ENCODE results near the gene CRIP1. TPM values are rescaled to one million over a fixed set of nuclear protein-coding genes. Genes with fewer than 3 reads are reported as not detected.

CRIP1 gene
- total RNA-seq, 1 experiment from 2014 or later = 6.9 TPM

DNA sequence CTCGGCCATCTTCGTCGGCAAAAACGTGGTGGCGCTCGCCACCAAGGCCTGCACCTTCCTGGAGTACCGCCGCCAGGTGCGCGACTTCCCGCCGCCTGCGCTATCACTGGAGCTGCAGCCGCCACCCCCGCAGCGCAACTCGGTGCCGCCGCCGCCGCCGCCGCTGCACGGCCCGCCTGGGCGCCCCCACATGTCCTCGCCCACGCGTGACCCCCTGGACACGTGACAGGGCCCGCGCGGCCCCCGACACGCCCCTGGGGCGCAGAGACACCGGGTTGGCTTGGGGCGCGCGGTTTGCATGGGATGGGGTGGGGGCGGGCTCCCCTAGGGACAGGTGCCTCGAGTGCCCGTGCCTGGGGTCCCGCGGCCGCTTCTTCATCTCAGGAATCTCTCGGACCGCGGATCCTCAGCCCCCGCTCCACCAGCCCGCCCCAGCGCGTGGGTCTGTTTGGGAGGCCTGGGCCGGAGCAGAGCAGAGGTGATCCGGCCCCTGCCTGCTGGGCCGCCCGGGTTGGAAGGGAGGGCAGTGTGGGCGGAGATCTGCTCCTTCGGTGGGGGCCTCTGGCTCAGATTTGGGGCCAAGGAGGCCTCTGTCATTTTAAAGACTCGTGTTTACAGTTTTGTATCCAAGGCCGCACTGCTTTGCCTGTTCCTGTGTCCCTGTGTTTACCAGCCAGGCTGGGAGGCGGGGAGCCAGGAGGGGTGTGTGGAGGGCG is 43.0 kb downstream of the CRIP1 start:
- no peaks in the 10 kb centered on the region for H4K20me1 ChIP-seq (ENCODE audit: control insufficient read depth, insufficient read depth, insufficient read length)
- H3K14ac ChIP-seq (ENCODE audit: insufficient read depth, low read length) = no peak overlapping the region
- H2AFZ ChIP-seq (ENCODE audit: low read length) = no peak overlapping the region
- Mint-ChIP-seq H3K27me3 (ENCODE audit: low read depth) (peaks cover 50% of the 10 kb centered on the region), H3K9me3 (peaks cover 0 to 35% of the 10 kb centered on the region in 2 experiments; a peak in 2 of 5 replicates), H3K36me3 (ENCODE audit: insufficient read depth in 1 of 3, low read depth in 3 of 3) (no peaks in the 10 kb centered on the region; a peak in 1 of 7 replicates), H3K4me3 (no peak overlapping the region), H3K27ac (no peak overlapping the region), H3K4me1 (no peaks in the 10 kb centered on the region)
- H3K9ac ChIP-seq (ENCODE audit: extremely low read depth, insufficient read length, low read length) = no peak overlapping the region
- no peaks in the 10 kb centered on the region for H3K79me2 ChIP-seq (ENCODE audit: insufficient read depth, low read length)
- no peak overlapping the region for H3K23ac ChIP-seq (ENCODE audit: insufficient read length, low read depth, low read length)
- H2BK20ac ChIP-seq (ENCODE audit: low read depth, low read length, poor library complexity, severe bottlenecking) = no peak overlapping the region
- H3K4ac ChIP-seq (ENCODE audit: low read depth, low read length) = no peak overlapping the region
- no peak overlapping the region for H2BK5ac ChIP-seq (ENCODE audit: insufficient read length, low read length)
- no peak overlapping the region for H2AK5ac ChIP-seq (ENCODE audit: insufficient read length, low read length)
- no peak overlapping the region for H3K56ac ChIP-seq (ENCODE audit: insufficient read length, low read depth, low read length)
- H2BK120ac ChIP-seq (ENCODE audit: low read depth, low read length, poor library complexity, severe bottlenecking) = no peak overlapping the region
- no CpG with 5 or more reads among the region's 63 CpGs for WGBS (ENCODE audit: extremely low coverage, insufficient read length, low lambda C conversion rate)
- no peak overlapping the region for H2BK12ac ChIP-seq (ENCODE audit: insufficient read length, low read depth, low read length)
- H3K4me2 ChIP-seq (ENCODE audit: insufficient read depth, insufficient read length, low read length) = no peak overlapping the region
- no peak overlapping the region for H3T11ph ChIP-seq (ENCODE audit: low read length)
- no peak overlapping the region for H4K8ac ChIP-seq (replicated peaks; ENCODE audit: insufficient read length, low read depth, low read length)
- no peak overlapping the region for H3K18ac ChIP-seq (ENCODE audit: insufficient read length, low read depth, low read length)
- H4K5ac ChIP-seq (ENCODE audit: insufficient read length, low read depth, low read length) = no peak overlapping the region
- H3K9me3 ChIP-seq (ENCODE audit: control insufficient read depth, low read depth, low read length) = no peaks in the 10 kb centered on the region
- no peak overlapping the region for H2BK15ac ChIP-seq (ENCODE audit: low read depth, low read length)
- H3K27ac ChIP-seq (ENCODE audit: insufficient read length, low read depth, low read length) = no peak overlapping the region
- TF ChIP-seq, protein P1, sequence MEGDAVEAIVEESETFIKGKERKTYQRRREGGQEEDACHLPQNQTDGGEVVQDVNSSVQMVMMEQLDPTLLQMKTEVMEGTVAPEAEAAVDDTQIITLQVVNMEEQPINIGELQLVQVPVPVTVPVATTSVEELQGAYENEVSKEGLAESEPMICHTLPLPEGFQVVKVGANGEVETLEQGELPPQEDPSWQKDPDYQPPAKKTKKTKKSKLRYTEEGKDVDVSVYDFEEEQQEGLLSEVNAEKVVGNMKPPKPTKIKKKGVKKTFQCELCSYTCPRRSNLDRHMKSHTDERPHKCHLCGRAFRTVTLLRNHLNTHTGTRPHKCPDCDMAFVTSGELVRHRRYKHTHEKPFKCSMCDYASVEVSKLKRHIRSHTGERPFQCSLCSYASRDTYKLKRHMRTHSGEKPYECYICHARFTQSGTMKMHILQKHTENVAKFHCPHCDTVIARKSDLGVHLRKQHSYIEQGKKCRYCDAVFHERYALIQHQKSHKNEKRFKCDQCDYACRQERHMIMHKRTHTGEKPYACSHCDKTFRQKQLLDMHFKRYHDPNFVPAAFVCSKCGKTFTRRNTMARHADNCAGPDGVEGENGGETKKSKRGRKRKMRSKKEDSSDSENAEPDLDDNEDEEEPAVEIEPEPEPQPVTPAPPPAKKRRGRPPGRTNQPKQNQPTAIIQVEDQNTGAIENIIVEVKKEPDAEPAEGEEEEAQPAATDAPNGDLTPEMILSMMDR (conservative IDR thresholded peaks at IDR 0.05) = no peak
- H3K79me1 ChIP-seq (ENCODE audit: insufficient read depth, low read depth, low read length, poor library complexity, severe bottlenecking) = no peaks in the 10 kb centered on the region
- H3K4me1 ChIP-seq (ENCODE audit: insufficient read depth, low read length) = no peaks in the 10 kb centered on the region; the same call in 1 of the 2 replicates
- no peak overlapping the region for H4K91ac ChIP-seq (ENCODE audit: insufficient read length, low read depth, low read length)
- DNase-seq = no peak
- H3K27me3 ChIP-seq (ENCODE audit: insufficient read depth, low read length) = peaks cover 16% of the 10 kb centered on the region; the same call in 1 of the 2 replicates
- peaks cover 7% of the 10 kb centered on the region for H3K23me2 ChIP-seq (ENCODE audit: insufficient read length, low read depth, low read length, poor library complexity, severe bottlenecking)
